ENCODE results near the gene USP24. TPM values are rescaled to one million over a fixed set of nuclear protein-coding genes. Genes with fewer than 3 reads are reported as not detected.

The USP24 gene
- total RNA-seq, 6 experiments from 2014 or later = 19.9 to 28.0 (median 21.9) TPM

GRCh38 chr1:55244476-55245099 lies 29.4 kb upstream of the USP24 start:
- H3K27ac ChIP-seq = peak overlapping the region in 1 of 3 donors; percentile 15
- intact Hi-C loops (cut with DNase I) = no loop called here
- 12% methylated on average over 6 of the region's 6 CpGs for WGBS (ENCODE audit: insufficient coverage, low coverage, low lambda C conversion rate, missing lambda C conversion rate)

GRCh38 chr1:55243655-55244054 lies 28.5 kb upstream of the USP24 start:
- ATAC-seq = no peak
- no peak for DNase-seq
- Histone ChIP-seq H3K36me3 (no peaks in the 10 kb centered on the region), H3K9me3 (no peaks in the 10 kb centered on the region), H3K27me3 (no peaks in the 10 kb centered on the region), H3K4me3 (no peak overlapping the region), H3K4me1 (peaks cover 0 to 4% (median 0%) of the 10 kb centered on the region in 4 donors), H3K27ac (no peak overlapping the region)
- intact Hi-C loops (cut with DNase I) = no loop called here
- TF ChIP-seq POLR2A (IDR thresholded peaks at IDR 0.05) = no peak
- TF ChIP-seq CTCF (IDR thresholded peaks at IDR 0.05) = no peak
- 73% methylated on average over 2 of the region's 2 CpGs for WGBS (ENCODE audit: insufficient coverage, low coverage, low lambda C conversion rate, missing lambda C conversion rate)

More at GRCh38 chr1:55244476-55245099, 29.4 kb upstream of the USP24 start:
- H3K4me3 ChIP-seq = no peak overlapping the region
- no peaks in the 10 kb centered on the region for H3K27me3 ChIP-seq
- H3K36me3 ChIP-seq = no peaks in the 10 kb centered on the region
- no peak for DNase-seq
- peak; percentile 77 to 94 (median 86) for ATAC-seq
- TF ChIP-seq CTCF (IDR thresholded peaks at IDR 0.05) = no peak
- TF ChIP-seq POLR2A (IDR thresholded peaks at IDR 0.05) = no peak
- peaks cover 0 to 4% (median 0%) of the 10 kb centered on the region in 4 donors for H3K4me1 ChIP-seq
- no peaks in the 10 kb centered on the region for H3K9me3 ChIP-seq

GRCh38 chr1:55239548-55239947 lies 24.4 kb upstream of the USP24 start:
- ATAC-seq = no peak
- H3K9me3 ChIP-seq = no peaks in the 10 kb centered on the region
- H3K4me1 ChIP-seq = peaks cover 0 to 3% (median 0%) of the 10 kb centered on the region in 4 donors
- no peak for TF ChIP-seq POLR2A (IDR thresholded peaks at IDR 0.05)
- no peak for TF ChIP-seq CTCF (IDR thresholded peaks at IDR 0.05)
- H3K36me3 ChIP-seq = no peaks in the 10 kb centered on the region
- H3K4me3 ChIP-seq = no peak overlapping the region
- intact Hi-C loops (cut with DNase I) = no loop called here
- WGBS (ENCODE audit: insufficient coverage, low coverage, low lambda C conversion rate, missing lambda C conversion rate) = 83% methylated on average over 2 of the region's 2 CpGs
- no peak for DNase-seq
- no peak overlapping the region for H3K27ac ChIP-seq
- H3K27me3 ChIP-seq = no peaks in the 10 kb centered on the region

- no peak for TF ChIP-seq POLR2A (IDR thresholded peaks at IDR 0.05)
- no peak for TF ChIP-seq CTCF (IDR thresholded peaks at IDR 0.05)
- H3K36me3 ChIP-seq = no peaks in the 10 kb centered on the region
- peaks cover 0 to 5% (median 0%) of the 10 kb centered on the region in 4 donors for H3K4me1 ChIP-seq
- peak in 3 of 4 donors; percentile 22 to 59 (median 34) for ATAC-seq
- DNase-seq = no peak
- H3K27me3 ChIP-seq = no peaks in the 10 kb centered on the region
- H3K27ac ChIP-seq = no peak overlapping the region
- 51% methylated on average over 4 of the region's 4 CpGs for WGBS (ENCODE audit: insufficient coverage, low coverage, low lambda C conversion rate, missing lambda C conversion rate)
- no peaks in the 10 kb centered on the region for H3K9me3 ChIP-seq
- no peak overlapping the region for H3K4me3 ChIP-seq
- intact Hi-C loops (cut with DNase I) = no loop called here
These were observed 20.6 kb upstream of the USP24 start for GRCh38 chr1:55235722-55236121.
